HG03354 (cell line): ENCODE results near the gene ZNF581.

ENCODE experiments used
- ATAC-seq: cut with Tn5 transposase; IDR thresholded peaks from one replicate; pipeline ENCODE4 v1.9.1; 2021; ENCODE audit warnings: mild to moderate bottlenecking; ENCODE audit not compliant: unreplicated experiment, poor library complexity, severe bottlenecking

Gene ZNF581

DNA sequence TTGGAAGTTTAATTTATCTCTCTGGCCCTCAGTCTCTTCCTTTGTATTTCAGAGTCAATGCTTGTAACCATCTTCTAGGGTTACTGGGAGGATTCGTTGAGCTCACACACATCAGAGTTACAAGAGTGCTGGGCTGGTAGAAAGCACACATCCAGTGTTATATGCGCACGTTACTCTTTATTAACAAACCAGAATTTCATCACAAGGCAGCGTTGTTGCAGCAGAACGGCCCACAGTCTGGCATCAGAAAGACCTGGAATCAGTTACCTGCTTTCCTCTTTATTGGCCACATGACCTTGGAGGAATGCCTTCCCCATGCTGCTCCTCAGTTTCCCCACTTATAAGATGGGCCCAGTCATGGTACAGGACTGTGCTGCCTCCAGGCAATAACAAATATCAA, 34.1 kb upstream of the ZNF581 start:
- no peak for ATAC-seq

DNA sequence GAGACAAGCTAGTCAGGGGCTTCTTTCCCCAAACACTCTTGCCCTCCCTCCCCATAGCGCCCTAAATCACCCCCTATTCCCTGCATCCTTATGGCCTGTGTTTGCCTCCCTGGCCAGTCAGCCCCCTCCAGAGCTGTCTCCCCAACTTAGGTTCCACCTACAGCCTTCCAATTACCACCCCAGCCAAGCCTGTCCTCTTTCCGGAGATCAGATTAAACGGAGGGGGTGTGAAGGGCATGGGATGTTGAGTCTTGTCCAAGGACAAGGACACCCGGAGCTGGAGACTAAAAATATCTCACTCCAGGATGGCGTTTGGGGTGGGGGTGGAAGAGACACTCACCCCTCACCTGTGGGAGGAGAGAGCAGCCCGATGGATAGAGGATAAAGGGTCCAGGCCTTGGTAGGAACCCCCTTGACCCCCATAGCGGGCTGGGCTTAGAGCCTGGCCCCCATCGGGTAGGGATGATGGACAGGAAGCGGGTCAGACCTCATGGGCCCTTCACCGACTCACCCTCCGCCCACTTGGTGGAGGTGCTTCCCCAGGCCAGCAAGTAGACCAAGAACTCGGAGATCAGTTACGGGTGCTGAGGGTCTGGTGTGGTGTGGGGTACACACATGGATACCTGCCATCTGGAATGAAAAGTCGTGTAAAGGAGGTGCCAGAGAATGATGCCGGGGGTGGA, 32.0 kb upstream of the ZNF581 start:
- no peak for ATAC-seq

DNA sequence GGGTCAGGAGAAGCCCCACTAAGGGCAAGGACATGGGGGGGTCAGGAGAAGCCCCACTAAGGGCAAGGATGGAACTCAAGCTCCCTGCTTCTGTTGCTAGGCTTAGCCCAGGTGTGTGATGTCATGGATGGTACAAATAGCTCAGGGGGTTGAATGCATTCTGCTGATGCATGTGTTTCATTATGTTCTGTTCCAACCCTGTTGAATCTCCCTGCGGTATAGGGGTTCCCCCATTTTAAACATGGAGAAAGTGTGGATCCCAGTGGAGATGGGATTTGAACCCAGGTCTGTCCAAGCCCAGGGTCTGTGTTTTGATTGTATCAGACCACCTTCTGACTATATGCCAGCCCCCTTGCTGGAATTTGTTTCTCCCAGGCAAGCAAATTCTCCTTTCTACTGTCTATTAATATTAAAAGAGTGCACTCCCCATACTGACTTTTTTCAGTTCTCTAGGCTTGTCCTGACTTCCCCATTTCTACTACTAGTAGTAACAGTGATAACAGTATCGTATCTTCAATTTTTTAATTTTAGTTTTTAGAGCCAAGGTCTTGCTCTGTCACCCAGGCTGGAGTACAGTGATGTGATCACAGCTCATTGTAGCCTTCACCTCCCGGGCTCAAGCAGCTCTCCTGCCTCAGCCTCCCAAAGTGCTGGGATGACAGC, 31.3 kb upstream of the ZNF581 start:
- no peak for ATAC-seq

DNA sequence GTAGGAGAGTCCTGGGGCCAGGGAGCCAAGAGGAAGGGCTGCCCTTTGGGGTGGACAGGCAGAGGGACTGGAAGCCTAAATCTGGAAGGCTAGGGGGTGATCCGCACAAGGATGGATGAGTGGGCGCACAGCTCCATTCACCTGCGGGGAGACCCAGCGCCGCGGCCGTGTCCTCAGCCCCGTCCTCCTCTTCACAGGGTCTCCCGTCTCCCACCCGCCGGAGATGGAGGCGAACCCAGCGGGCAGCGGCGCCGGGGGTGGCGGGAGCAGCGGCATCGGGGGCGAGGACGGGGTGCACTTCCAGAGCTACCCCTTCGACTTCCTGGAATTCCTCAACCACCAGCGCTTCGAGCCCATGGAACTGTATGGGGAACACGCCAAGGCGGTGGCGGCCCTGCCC, 30.1 kb upstream of the ZNF581 start:
- no peak for ATAC-seq

DNA sequence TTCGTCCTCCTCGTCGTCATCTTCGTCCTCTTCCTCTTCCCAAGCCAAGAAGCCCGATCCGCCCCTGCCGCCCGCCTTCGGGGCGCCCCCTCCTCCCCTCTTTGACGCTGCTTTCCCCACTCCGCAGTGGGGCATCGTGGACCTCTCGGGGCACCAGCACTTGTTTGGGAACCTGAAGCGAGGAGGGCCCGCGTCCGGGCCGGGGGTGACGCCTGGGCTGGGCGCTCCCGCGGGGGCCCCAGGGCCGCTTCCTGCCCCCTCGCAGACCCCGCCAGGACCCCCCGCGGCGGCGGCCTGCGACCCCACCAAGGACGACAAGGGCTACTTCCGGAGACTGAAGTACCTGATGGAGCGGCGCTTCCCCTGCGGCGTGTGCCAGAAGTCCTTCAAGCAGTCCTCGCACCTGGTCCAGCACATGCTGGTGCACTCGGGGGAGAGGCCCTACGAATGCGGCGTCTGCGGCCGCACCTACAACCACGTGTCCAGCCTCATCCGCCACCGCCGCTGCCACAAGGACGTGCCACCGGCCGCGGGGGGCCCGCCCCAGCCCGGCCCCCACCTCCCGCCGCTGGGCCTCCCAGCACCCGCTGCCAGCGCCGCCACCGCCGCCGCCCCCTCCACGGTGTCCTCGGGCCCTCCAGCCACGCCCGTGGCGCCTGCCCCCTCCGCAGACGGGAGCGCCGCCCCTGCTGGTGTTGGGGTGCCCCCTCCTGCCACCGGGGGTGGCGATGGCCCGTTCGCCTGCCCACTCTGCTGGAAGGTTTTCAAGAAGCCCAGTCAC, 29.3 kb upstream of the ZNF581 start:
- no peak for ATAC-seq

DNA sequence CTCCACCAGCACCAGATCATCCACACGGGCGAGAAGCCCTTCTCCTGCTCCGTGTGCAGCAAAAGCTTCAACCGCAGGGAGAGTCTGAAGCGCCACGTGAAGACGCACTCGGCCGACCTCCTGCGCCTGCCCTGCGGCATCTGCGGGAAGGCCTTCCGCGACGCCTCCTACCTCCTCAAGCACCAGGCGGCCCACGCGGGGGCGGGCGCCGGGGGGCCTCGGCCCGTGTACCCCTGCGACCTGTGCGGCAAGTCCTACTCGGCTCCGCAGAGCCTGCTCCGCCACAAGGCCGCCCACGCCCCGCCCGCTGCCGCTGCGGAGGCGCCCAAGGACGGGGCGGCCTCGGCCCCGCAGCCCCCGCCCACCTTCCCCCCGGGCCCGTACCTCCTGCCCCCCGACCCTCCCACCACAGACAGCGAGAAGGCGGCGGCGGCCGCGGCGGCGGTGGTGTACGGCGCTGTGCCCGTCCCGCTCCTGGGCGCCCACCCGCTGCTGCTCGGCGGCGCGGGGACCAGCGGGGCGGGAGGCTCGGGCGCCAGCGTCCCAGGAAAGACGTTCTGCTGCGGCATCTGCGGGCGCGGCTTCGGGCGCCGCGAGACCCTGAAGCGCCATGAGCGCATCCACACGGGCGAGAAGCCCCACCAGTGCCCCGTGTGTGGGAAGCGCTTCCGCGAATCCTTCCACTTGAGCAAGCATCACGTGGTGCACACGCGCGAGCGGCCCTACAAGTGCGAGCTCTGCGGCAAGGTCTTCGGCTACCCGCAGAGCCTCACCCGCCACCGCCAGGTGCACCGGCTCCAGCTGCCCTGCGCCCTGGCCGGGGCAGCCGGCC, 28.5 kb upstream of the ZNF581 start:
- no peak for ATAC-seq

DNA sequence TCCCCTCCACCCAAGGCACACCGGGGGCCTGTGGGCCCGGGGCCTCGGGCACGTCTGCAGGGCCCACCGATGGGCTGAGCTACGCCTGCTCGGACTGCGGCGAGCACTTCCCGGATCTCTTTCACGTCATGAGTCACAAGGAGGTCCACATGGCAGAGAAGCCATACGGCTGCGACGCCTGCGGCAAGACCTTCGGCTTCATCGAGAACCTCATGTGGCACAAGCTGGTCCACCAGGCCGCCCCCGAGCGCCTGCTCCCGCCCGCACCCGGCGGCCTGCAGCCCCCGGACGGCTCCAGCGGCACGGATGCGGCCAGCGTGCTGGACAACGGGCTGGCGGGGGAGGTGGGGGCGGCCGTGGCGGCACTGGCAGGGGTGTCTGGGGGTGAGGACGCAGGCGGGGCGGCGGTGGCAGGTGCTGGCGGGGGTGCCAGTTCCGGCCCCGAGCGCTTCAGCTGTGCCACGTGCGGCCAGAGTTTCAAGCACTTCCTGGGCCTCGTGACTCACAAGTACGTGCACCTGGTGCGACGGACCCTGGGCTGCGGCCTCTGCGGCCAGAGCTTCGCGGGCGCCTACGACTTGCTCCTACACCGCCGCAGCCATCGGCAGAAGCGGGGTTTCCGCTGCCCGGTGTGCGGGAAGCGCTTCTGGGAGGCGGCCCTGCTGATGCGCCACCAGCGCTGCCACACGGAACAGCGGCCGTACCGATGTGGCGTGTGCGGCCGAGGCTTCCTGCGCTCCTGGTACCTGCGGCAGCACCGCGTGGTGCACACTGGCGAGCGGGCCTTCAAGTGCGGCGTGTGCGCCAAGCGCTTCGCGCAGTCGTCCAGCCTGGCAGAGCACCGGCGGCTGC, 27.7 kb upstream of the ZNF581 start:
- no peak for ATAC-seq

DNA sequence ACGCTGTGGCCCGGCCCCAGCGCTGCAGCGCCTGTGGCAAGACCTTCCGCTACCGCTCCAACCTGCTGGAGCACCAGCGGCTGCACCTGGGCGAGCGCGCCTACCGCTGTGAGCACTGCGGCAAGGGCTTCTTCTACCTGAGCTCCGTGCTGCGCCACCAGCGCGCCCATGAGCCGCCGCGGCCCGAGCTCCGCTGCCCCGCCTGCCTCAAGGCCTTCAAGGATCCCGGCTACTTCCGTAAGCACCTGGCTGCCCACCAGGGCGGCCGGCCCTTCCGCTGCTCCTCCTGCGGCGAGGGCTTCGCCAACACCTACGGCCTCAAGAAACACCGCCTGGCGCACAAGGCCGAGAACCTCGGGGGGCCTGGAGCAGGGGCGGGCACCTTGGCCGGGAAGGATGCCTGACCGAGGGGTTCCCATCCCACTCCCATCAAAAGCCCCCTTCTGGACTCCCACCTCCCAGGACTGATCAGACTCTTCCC, 27.0 kb upstream of the ZNF581 start:
- no peak for ATAC-seq

DNA sequence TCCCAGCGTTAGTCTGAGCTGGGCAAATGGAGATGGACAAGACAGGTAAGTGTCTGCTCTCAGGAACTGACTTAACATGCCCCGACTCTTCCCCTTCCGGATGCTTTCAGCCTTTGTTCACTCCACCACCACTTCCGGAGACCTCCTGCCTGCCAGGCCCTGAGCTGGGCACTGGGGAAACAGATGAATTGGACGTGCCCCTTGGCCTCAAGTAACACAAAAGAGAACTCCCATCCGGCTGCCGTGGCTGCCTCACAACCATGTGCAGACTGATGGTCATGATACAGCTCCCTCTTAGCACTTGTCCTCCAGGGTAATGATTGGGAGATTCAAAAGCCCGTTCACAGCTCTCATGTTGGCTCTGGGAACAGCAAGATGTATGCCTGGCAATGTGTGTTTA, 26.0 kb upstream of the ZNF581 start:
- no peak for ATAC-seq

DNA sequence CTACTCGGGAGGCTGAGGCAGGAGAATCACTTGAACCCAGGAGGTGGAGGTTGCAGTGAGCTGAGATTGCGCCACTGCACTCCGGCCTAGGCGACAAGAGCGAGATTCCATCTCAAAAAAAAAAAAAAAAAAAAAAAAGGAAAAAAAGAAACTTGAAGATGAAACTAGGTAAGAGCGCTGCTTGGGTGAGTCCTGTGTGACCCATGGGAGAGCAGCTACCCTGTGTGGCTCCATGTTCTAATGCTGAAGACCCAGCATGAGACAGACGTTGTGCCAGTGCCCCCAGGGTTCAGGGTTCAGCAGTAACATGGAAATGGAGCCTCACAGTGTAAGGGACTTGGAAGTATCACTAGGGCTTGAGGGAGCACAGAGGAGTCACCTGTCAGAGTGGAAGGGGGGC, 25.0 kb upstream of the ZNF581 start:
- ATAC-seq, result no peak

DNA sequence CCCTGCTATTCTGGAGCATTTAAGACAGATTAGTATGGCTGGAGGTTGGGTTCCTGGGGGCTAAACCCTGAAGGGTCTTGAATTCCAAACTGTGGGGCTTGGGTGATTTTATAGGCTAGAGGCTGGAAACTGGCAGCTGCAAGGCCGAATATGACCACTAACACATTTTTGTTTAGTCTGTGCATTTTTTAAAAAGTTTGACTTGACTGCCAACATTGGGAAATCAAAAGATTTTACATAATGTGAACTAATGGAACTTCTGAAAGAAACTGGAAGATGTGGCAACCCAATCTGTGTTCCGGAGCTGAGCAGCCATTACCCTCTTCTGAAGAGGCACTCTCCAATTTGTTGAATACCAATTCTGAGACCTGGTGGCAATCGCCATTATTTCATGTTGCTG, 24.2 kb upstream of the ZNF581 start:
- no peak for ATAC-seq

DNA sequence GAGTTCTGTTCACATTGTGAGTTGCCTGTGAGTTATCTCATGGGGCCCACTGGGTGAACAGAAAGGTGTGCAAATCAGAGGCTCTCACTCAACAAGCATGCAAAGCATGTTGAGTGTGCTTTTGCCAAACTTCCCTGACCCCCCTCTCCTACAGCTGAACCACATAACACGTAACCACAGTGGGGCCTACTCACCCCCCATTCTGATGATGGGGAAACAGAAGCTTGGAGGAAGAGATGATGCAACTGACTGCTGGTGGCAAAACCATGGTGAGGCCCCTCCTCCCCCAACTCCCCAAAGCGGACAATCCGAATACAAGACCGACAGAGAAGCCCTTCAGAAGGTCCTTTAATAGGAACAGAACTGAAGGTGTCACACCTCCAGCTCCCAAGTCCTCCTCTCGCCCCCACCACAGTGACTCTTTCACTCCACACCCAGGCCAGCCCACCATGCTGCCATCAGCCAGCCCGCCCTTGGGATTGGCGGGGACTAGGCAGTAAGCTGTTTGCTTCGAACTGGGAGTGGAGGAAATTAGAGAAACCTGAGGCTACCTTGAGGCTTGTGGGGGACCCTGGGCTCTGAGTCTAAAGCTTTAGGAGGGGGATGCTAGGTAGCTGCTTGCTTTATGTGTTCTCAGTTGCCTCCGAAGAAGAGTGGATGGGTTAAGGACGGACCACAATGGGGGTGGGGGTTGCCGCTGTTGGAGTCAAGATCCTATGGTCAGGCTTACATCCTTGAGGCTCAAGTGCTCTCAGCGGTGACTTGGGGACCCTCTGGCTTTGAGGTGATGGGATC, 22.8 kb upstream of the ZNF581 start:
- no peak for ATAC-seq

DNA sequence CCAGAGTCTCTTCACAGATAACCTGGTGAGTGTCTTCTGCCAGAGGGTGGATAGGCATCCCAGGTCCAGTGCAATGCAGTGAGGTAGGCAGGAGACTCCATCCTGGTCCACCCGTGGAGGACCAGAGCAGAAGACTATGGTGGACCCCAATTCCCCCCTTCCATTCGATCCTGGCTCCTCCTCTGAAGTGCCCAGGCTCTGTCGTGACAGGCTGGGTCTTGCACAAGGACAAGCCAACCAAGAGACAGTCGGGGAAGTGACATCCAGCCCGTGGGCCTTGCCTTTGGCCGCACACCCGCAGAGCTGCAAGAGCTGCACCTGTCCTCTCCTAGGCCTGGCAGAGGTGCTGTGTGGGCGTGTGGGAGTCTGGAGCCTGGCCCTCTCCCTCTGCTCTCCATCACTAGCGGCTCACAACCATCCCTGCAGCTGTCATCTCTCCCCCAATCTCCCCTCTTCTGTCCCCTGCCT, 22.2 kb upstream of the ZNF581 start:
- ATAC-seq, result no peak

DNA sequence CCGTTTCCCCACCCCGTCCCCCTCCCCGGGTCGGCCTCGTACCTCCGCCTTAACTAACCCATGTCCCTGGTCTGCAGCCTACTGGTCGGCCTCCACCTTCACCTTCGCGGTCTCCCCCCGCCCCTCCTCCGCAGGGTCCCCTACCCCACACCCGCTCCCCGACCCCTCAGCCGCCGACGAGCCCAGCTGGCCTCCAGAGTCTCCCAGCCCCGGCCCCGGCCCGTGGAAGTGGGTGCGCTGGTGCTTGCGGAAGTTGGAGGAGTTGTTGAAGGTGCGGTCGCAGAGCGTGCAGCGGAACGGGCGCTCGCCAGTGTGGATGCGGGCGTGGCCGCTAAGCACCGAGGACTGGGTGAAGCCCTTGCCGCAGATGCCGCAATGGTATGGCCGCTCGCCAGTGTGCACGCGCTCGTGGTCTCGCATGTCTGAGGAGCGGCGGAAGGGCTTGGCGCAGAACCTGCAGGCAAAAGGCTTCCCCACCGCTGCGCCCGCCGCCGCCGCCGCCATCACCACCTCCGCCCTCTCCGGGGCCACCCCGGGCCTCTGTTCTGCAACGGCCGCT, 21.7 kb upstream of the ZNF581 start:
- ATAC-seq, result no peak

DNA sequence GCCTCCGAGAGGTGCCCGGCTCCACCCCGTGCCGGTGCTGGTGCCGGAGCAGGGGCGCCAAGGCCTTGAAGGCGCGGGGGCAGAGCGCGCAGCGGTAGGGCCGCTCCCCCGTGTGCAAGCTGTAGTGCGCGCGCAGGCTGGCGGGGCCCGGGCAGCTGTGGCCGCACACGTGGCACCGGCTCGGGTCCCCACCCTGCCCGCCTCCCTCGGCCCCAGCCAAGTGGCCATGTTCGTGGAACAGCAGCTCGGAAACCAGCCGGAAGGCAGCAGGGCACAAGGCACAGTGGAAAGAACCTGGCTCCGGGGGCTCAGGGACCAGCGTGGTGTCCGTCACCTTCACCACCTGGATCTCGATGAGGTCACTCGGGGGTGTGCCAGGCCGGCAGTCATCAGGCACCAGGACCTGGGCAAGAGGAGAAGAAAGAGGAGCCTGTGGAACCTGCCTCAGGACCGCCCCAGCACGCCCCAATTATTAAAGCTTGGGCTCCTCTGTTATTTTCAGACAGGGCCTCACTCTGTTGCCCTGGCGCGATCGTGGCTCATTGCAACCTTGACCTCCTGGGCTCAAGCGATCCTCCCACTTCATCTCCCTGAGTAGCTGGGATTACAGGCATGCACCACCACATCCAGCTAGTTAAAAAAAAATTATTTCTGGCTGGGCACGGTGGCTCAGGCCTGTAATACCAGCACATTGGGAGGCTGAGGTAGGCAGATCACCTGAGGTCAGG, 21.0 kb upstream of the ZNF581 start:
- ATAC-seq, result no peak

DNA sequence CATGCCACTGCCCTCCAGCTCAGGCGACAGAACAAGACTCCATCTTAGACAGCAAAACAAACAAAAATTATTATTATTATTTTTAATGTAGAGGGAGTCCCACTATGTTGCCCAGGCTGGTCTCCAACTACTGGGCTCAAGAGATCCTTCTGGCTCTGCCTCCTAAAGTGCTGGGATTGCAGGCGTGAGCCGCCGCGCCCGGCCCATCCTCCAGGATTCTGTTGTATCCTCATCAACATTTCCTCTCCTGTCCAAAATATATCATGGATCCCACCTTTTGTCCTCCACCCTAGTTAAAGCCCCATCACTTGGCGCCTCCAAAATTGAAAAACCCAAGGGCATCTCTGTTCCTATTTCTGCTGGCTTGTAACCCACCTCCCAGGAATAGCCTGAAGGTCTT, 20.3 kb upstream of the ZNF581 start:
- ATAC-seq, result no peak

DNA sequence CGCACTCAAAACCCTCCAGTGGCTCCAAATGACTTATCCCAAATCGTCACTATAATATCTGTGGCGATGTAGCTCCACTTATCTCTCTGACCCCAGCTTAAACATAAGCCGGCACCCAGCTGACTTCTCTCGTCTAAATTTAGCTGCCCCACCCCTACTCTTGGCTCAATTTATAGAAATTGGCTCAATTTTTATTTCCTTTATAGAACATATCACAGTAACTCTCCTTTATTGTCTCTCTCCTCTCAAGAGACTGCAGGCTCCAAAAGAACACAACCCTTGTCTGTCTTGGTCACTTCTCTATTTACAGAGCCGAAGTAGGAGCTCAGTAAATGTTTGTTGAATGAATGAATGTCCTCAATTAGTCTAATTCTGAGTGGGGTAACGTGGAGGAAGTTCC, 19.9 kb upstream of the ZNF581 start:
- no peak for ATAC-seq
